Astrocyte (in vitro differentiated cells and primary cell): ENCODE results near the gene LEP. TPM values are rescaled to one million over a fixed set of nuclear protein-coding genes. Genes with fewer than 3 reads are reported as not detected.

Experiments
- DNase-seq: peaks from one replicate; pipeline ENCODE4 v3.0.0-alpha.2; 2010; ENCODE audit warnings: low read depth
- FAIRE-seq: peaks from 2 replicates; lab custom pipeline; 2011; peaks lifted over from hg19 to GRCh38; lab: Jason Lieb, UNC
- H2AFZ ChIP-seq: 2 replicates; pipeline ENCODE4 v1.6.0; 2012; ENCODE audit warnings: low read depth, low read length, inconsistent platforms
- H3K27ac ChIP-seq: 2 replicates; pipeline ENCODE4 v1.5.1; 2011; ENCODE audit warnings: low read depth, low read length, inconsistent platforms
- H3K27me3 ChIP-seq: 2 replicates; pipeline ENCODE4 v1.6.0; 2011; ENCODE audit warnings: low read length, inconsistent platforms; ENCODE audit not compliant: insufficient read depth
- H3K36me3 ChIP-seq: 2 replicates; pipeline ENCODE4 v1.5.1; 2011; ENCODE audit warnings: low read length, inconsistent platforms; ENCODE audit not compliant: insufficient read depth
- H3K4me1 ChIP-seq: 2 replicates; pipeline ENCODE4 v1.5.1; 2011; ENCODE audit warnings: low read length, inconsistent platforms; ENCODE audit not compliant: insufficient read depth
- H3K4me2 ChIP-seq: 2 replicates; pipeline ENCODE4 v1.6.0; 2012; ENCODE audit warnings: low read length, inconsistent platforms
- H3K4me3 ChIP-seq: 2 replicates; pipeline ENCODE4 v1.5.1; 2011; ENCODE audit warnings: low read depth, mild to moderate bottlenecking, low read length, inconsistent platforms; ENCODE audit not compliant: insufficient read depth
- H3K79me2 ChIP-seq: 2 replicates; pipeline ENCODE4 v1.6.0; 2012; ENCODE audit warnings: mild to moderate bottlenecking, low read length, inconsistent platforms; ENCODE audit not compliant: insufficient read depth
- H3K9ac ChIP-seq: 2 replicates; pipeline ENCODE4 v1.6.0; 2012; ENCODE audit warnings: mild to moderate bottlenecking, low read length, inconsistent platforms
- H3K9me3 ChIP-seq: 2 replicates; pipeline ENCODE4 v1.5.1; 2012; ENCODE audit warnings: low read depth, mild to moderate bottlenecking, low read length, inconsistent platforms; ENCODE audit not compliant: insufficient read depth
- H4K20me1 ChIP-seq: 2 replicates; pipeline ENCODE4 v1.6.0; 2012; ENCODE audit warnings: low read length, inconsistent platforms; ENCODE audit not compliant: insufficient read depth
- H3K27ac Mint-ChIP-seq: one replicate; pipeline ENCODE4 v1.8.0; 2021; ENCODE audit warnings: mild to moderate bottlenecking, mixed read lengths; ENCODE audit not compliant: unreplicated experiment
- H3K27me3 Mint-ChIP-seq: one replicate; pipeline ENCODE4 v1.8.0; 2021; ENCODE audit warnings: low read depth, mixed read lengths; ENCODE audit not compliant: unreplicated experiment
- H3K36me3 Mint-ChIP-seq: one replicate; pipeline ENCODE4 v1.8.0; 2021; ENCODE audit warnings: low read depth, mixed read lengths; ENCODE audit not compliant: unreplicated experiment
- H3K4me1 Mint-ChIP-seq: one replicate; pipeline ENCODE4 v1.8.0; 2021; ENCODE audit warnings: low read depth, mixed read lengths; ENCODE audit not compliant: unreplicated experiment
- H3K4me3 Mint-ChIP-seq: one replicate; pipeline ENCODE4 v1.8.0; 2021; ENCODE audit warnings: mild to moderate bottlenecking, moderate library complexity, mixed read lengths; ENCODE audit not compliant: unreplicated experiment
- H3K9me3 Mint-ChIP-seq: one replicate; pipeline ENCODE4 v1.8.0; 2021; ENCODE audit warnings: mild to moderate bottlenecking, mixed read lengths; ENCODE audit not compliant: unreplicated experiment
- EZH2 ChIP-seq: IDR thresholded peaks from 2 replicates; pipeline ENCODE4 v1.6.1; 2012; ENCODE audit warnings: mild to moderate bottlenecking, low read length, inconsistent platforms; ENCODE audit not compliant: insufficient read depth
- total RNA-seq: library from RNA; stranded (reverse); gene quantifications from 2 replicates; pipeline ENCODE4 v1.2.1, GENCODE V29; 2021
- TF ChIP-seq, protein P1 (sequence below): IDR thresholded peaks from 2 replicates; pipeline ENCODE4 v1.5.1; 2011; ENCODE audit warnings: low read depth, mild to moderate bottlenecking, inconsistent platforms, low read length, moderate library complexity; ENCODE audit not compliant: insufficient read depth

Gene LEP
- total RNA-seq, 1 donor from 2014 or later, result not detected

DNA sequence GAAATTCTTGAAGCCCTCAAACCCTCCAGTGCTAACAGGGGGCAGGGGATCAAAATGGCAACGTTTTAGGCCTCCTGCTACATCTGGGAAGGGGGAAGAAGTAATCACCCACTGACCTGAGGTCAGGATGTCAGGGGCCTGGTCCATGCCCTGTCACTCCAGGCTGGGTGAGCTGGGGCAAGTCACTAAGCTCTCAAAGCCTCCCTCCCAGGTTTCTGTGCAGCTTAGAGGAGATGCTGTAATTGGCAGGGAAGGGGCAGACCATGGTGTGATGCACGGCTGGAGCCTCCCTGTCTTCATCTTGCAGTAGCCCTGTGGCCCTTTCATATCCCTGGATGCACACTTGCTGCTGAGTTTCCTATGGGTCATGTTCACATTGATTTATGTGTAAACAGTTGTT, 27.2 kb downstream of the LEP start:
- H3K4me3 ChIP-seq, result no peak overlapping the region
- H3K79me2 ChIP-seq, result no peaks in the 10 kb centered on the region

DNA sequence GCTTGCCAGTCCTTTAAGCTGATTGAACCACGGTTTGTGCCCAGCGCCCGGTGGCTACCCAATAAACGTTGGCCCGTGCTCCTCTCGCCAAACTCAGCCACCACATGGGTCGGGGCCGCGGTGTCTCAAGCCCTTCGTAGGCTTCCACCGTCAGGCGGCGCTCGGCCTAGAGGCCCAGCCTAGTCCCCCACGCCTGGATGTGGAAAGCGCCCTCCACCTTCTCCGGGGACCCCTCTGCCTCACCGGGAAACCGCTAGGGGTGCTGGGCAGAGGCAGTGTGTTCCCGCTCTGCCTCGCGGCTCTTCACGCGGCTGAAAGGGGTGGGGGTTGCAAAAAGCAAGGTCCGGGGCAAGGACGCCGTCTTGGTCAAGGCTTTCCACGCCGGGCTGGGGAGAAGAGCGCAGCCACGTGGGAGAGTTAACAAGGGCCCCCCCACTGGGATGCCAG, 29.8 kb downstream of the LEP start:
- Histone ChIP-seq H3K9me3 (no peaks in the 10 kb centered on the region), H3K4me3 (peak overlapping the region; percentile 3), H3K27me3 (peaks cover 50% of the 10 kb centered on the region), H3K4me1 (peaks cover 10% of the 10 kb centered on the region), H3K4me2 (peak overlapping the region; percentile 79), H3K27ac (no peak overlapping the region), H3K79me2 (no peaks in the 10 kb centered on the region), H3K9ac (no peak overlapping the region), H3K36me3 (no peaks in the 10 kb centered on the region), H2AFZ (no peak overlapping the region), H4K20me1 (no peaks in the 10 kb centered on the region)
- TF ChIP-seq EZH2, result no peak
- TF ChIP-seq, protein P1, sequence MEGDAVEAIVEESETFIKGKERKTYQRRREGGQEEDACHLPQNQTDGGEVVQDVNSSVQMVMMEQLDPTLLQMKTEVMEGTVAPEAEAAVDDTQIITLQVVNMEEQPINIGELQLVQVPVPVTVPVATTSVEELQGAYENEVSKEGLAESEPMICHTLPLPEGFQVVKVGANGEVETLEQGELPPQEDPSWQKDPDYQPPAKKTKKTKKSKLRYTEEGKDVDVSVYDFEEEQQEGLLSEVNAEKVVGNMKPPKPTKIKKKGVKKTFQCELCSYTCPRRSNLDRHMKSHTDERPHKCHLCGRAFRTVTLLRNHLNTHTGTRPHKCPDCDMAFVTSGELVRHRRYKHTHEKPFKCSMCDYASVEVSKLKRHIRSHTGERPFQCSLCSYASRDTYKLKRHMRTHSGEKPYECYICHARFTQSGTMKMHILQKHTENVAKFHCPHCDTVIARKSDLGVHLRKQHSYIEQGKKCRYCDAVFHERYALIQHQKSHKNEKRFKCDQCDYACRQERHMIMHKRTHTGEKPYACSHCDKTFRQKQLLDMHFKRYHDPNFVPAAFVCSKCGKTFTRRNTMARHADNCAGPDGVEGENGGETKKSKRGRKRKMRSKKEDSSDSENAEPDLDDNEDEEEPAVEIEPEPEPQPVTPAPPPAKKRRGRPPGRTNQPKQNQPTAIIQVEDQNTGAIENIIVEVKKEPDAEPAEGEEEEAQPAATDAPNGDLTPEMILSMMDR, result no peak
- peaks cover 9% of the 10 kb centered on the region for H3K4me1 Mint-ChIP-seq
- H3K27me3 Mint-ChIP-seq, result peaks cover 33% of the 10 kb centered on the region
- no peak overlapping the region for H3K4me3 Mint-ChIP-seq
- H3K27ac Mint-ChIP-seq, result no peak overlapping the region
- H3K9me3 Mint-ChIP-seq, result peaks cover 1% of the 10 kb centered on the region
- no peaks in the 10 kb centered on the region for H3K36me3 Mint-ChIP-seq
- no peak for DNase-seq
- no peak for FAIRE-seq

More for the DNA sequence above, 27.2 kb downstream of the LEP start:
- TF ChIP-seq, protein P1, result no peak
- no peak for TF ChIP-seq EZH2
- Histone ChIP-seq H3K9me3 (no peaks in the 10 kb centered on the region), H2AFZ (no peak overlapping the region), H3K4me2 (no peak overlapping the region), H3K27me3 (peaks cover 47% of the 10 kb centered on the region), H3K36me3 (no peaks in the 10 kb centered on the region), H3K27ac (no peak overlapping the region), H3K4me1 (peaks cover 10% of the 10 kb centered on the region), H3K9ac (no peak overlapping the region), H4K20me1 (no peaks in the 10 kb centered on the region)
- DNase-seq (no peak), FAIRE-seq (no peak)
- Mint-ChIP-seq H3K27me3 (peaks cover 26% of the 10 kb centered on the region), H3K4me3 (no peak overlapping the region), H3K4me1 (peaks cover 9% of the 10 kb centered on the region), H3K36me3 (no peaks in the 10 kb centered on the region), H3K27ac (no peak overlapping the region), H3K9me3 (peaks cover 1% of the 10 kb centered on the region)

DNA sequence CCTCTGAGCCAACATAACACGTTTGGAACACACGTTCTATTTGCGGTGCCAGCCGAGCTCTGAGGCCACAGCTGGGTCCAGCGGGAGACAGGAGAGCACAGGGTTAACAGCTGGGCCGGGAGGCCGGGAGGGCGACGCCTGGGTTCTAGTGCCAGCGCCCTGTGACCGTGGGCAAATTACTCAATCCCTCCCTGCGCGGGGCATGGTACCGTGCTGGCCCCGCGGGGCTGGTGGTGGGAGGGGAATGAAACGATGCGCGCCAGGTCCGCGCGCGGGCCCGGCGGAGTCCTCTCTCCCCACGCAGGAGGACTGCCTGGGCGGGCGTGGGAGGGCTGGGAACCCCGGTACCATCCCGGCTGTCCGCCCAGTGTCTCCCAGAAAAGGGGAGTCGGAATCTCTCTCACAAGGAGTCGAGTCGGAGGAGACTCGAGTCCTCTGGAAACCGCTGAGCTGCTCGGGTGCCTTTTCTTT, 30.4 kb downstream of the LEP start:
- peaks cover 1% of the 10 kb centered on the region for H3K9me3 Mint-ChIP-seq
- H3K4me2 ChIP-seq, result peak overlapping the region; percentile 79

More for the DNA sequence above, 30.4 kb downstream of the LEP start:
- H3K27ac Mint-ChIP-seq, result no peak overlapping the region
- no peak overlapping the region for H3K27ac ChIP-seq
- TF ChIP-seq, protein P1, result no peak
- peak; percentile 64 for TF ChIP-seq EZH2
- no peak overlapping the region for H3K4me3 Mint-ChIP-seq
- no peaks in the 10 kb centered on the region for H3K9me3 ChIP-seq
- H2AFZ ChIP-seq, result peak overlapping the region; percentile 47
- peaks cover 9% of the 10 kb centered on the region for H3K4me1 Mint-ChIP-seq
- no peaks in the 10 kb centered on the region for H3K36me3 ChIP-seq
- peak overlapping the region; percentile 3 for H3K4me3 ChIP-seq
- H4K20me1 ChIP-seq, result no peaks in the 10 kb centered on the region
- H3K36me3 Mint-ChIP-seq, result peaks cover 2% of the 10 kb centered on the region
- H3K27me3 ChIP-seq, result peaks cover 45% of the 10 kb centered on the region
- H3K4me1 ChIP-seq, result peaks cover 10% of the 10 kb centered on the region
- DNase-seq, result no peak
- H3K27me3 Mint-ChIP-seq, result peaks cover 31% of the 10 kb centered on the region
- FAIRE-seq, result no peak
- no peak overlapping the region for H3K9ac ChIP-seq
- no peaks in the 10 kb centered on the region for H3K79me2 ChIP-seq
